ENCODE data around the gene LRRFIP1. TPM values are rescaled to one million over a fixed set of nuclear protein-coding genes. Genes with fewer than 3 reads are reported as not detected.
A peak's percentile ranks its signal among the peaks of the same experiment; 100 is the strongest.
"Not testable (repeated sequence)": the region's sequence is repeated elsewhere in the genome, so short reads cannot be mapped to it uniquely, and the experiment has no call there.

The LRRFIP1 gene
- total RNA-seq, 1 donor from 2014 or later, result 84.8 TPM

GRCh38 chr2:237671466-237672138, 44.2 kb downstream of the LRRFIP1 start:
- ATAC-seq, result no peak
- peak; percentile 40 for DNase-seq (ENCODE audit: low spot score)
- intact Hi-C loops (cut with DNase I), result no loop called here

GRCh38 chr2:237672731-237673129, 45.3 kb downstream of the LRRFIP1 start:
- no peak for ATAC-seq
- no peak for DNase-seq (ENCODE audit: low spot score)
- intact Hi-C loops (cut with DNase I), result no loop called here

GRCh38 chr2:237673130-237674001, 46.0 kb downstream of the LRRFIP1 start:
- intact Hi-C loops (cut with DNase I), result no loop called here
- peak; percentile 31 for ATAC-seq
- DNase-seq (ENCODE audit: low spot score), result peak; percentile 77

DNA sequence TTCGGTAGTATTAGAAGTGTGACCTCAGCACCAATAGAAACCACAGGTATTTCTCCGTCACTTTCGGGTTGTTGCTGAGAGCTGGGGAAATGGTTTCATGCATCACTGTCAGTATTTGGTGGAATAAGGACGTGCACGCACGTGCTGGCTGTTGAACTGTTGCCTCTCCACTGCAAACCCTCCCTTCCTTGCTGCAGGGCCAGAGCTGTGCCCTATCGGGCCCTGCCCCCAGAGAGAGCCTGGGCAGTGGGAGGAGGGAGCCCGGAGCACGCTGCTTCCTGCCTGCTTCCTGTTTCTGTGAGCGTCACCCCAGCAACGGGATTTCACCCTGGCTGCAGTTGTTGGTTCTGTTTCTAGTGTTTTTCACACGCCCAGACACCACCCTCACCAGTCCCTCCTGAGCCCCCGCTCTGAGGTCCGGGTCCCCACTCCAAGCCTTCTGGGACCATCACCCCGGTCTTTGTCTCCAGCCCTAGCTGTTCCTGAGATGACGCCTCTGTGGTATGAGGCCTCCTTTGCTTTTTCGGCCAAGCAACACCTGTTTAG, 47.4 kb downstream of the LRRFIP1 start:
- peak; percentile 83 for DNase-seq (ENCODE audit: low spot score)
- intact Hi-C loops (cut with DNase I), result no loop called here

GRCh38 chr2:237675316-237675715, 47.9 kb downstream of the LRRFIP1 start:
- intact Hi-C loops (cut with DNase I), result no loop called here
- DNase-seq (ENCODE audit: low spot score) (no peak), ATAC-seq (no peak)

More for the DNA sequence above, 47.4 kb downstream of the LRRFIP1 start:
- ATAC-seq, result peak; percentile 89

DNA sequence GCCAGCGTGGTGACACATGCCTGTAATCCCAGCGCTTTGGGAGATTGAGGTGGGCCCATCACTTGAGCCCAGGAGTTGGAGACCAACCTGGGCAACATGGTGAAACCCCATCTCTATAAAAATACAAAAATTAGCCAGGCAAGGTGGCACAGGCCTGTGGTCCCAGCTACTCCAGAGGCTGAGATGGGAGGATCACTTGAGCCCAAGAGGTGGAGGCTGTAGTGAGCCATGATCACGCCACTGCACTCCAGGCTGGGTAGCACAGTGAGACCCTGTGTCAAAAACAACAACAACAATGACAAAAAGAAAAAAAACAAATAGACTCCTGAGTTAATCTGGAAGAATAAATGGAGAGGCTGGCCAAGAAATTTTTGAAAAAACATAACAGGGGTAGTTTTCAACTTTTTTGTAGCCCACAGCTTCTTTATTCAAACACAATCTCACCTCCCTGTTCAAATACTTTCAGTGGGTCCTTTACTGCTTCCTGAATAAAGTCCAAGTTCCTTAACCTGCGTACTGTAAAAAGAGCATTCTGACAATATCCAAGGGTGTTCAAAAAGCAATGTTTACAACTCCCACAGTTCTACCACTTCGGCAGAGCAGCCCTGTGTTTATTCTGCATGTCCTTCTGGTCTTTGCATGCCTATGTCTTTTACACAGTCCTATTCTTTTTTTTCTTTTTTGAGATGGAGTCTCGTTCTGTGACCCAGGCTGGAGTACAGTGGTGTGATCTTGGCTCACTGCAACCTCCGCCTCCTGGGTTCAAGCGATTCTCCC, 53.5 kb downstream of the LRRFIP1 start:
- intact Hi-C loops (cut with DNase I), result no loop called here
- ATAC-seq (no peak), DNase-seq (ENCODE audit: low spot score) (no peak)

DNA sequence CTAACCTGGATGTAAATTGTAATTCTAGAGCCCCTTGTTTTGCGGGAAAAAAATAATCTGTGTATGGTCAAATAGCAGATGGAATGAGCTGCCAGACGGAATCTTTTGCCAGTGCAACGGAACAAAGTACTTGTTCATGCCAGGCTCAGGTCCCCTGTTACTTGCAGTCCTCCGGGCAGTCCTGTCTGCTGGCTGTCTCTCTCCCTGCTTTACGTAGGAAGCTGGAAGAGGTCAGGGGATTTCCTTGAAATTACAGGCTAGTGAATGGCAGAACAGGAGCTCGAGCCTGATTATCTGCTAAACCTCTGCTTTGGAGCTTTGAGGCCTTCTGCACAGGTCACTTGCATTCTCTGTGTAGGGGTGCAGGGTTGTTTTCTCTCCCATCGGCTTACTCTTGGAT, 54.8 kb downstream of the LRRFIP1 start:
- intact Hi-C loops (cut with DNase I), result loop anchor here (1.0 kb wide), 1 partner anchor 46 kb away; no protein-coding TSS in a partner anchor
- ATAC-seq, result no peak
- no peak for DNase-seq (ENCODE audit: low spot score)

- intact Hi-C loops (cut with DNase I), result loop anchor here (1.0 kb wide), 1 partner anchor 45 kb away; no protein-coding TSS in a partner anchor
- DNase-seq (ENCODE audit: low spot score) (no peak), ATAC-seq (no peak)
Measured at GRCh38 chr2:237682856-237683670, 55.7 kb downstream of the LRRFIP1 start.

DNA sequence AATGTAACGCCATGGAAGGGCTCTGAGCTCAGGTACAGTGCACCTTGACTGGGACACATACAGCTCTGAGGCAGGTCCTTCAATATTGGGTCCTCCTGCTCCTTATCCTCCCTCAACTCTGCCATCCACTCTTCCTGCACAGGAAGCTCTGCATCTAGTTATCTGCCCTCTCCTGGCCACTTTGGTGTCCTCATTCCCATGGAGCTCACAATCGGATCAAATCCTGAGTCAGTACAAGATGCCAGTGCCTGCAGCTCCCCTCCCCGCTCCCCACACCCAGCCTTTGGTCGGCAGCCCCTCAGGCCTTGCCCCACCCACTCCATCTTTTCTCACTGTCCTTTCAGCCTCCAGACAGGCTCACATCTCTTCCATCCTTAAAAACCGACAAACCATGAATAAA, 58.0 kb downstream of the LRRFIP1 start:
- intact Hi-C loops (cut with DNase I), result no loop called here
- no peak for DNase-seq (ENCODE audit: low spot score)
- ATAC-seq, result no peak

- DNase-seq (ENCODE audit: low spot score) (no peak), ATAC-seq (no peak)
- intact Hi-C loops (cut with DNase I), result no loop called here
Measured at GRCh38 chr2:237686659-237687136, 59.3 kb downstream of the LRRFIP1 start.

DNA sequence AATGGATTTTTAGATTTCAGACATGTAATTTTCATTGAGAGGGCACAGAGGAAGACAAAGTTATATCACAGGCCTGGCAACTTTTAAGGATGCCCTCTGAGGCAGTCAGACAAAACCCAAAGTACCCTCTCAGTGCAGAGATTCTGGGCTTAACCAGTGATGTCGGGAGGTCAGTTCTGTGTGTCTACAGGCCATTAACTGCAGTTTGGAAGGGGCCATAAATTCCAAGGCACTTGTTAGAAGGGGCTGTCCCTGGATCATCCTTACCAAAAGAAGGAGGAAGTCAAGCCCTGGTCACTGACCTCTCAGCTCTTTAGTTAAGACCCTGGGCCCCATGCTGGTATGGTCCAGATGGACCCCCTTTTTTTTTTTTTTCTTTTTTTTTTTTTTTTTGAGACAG, 60.7 kb downstream of the LRRFIP1 start:
- no peak for DNase-seq (ENCODE audit: low spot score)
- intact Hi-C loops (cut with DNase I), result no loop called here
- no peak for ATAC-seq

DNA sequence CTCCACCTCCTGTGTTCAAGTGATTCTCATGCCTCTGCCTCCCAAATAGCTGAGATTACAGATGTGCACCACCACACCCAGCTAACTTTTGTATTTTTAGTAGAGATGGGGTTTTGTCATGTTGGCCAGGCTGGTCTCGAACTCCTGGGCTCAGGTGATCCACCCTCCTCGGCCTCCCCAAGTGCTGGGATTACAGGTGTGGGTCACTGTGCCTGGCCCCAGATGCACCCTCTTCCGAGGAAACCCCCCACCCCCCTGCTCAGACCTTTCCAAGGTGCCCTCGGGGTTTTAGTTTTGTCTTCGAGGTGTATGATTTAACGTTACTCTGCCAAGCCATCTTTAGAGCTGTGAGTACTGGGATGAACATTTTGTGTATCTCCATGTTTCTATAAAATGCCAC, 61.2 kb downstream of the LRRFIP1 start:
- intact Hi-C loops (cut with DNase I); ATAC-seq; DNase-seq (ENCODE audit: low spot score): not testable (repeated sequence)

- intact Hi-C loops (cut with DNase I), result no loop called here
- ATAC-seq, result no peak
- no peak for DNase-seq (ENCODE audit: low spot score)
Measured at GRCh38 chr2:237689336-237690131, 62.1 kb downstream of the LRRFIP1 start.

GRCh38 chr2:237691029-237691907, 63.9 kb downstream of the LRRFIP1 start:
- DNase-seq (ENCODE audit: low spot score) (no peak), ATAC-seq (peak; percentile 18)
- intact Hi-C loops (cut with DNase I), result no loop called here

- intact Hi-C loops (cut with DNase I), result no loop called here
- peak; percentile 99 for DNase-seq (ENCODE audit: low spot score)
- peak; percentile 85 for ATAC-seq
Measured at GRCh38 chr2:237691908-237692600, 64.7 kb downstream of the LRRFIP1 start.

All from sciatic nerve (tissue), 2 donors.